SW 1271 (cell line): Measurements from ENCODE around the gene CNTNAP2.

Source experiments
- DNase-seq, 2 experiments: peaks; one replicate each; lab custom pipeline; 2025; lab: John Stamatoyannopoulos, UW

Gene CNTNAP2

DNA sequence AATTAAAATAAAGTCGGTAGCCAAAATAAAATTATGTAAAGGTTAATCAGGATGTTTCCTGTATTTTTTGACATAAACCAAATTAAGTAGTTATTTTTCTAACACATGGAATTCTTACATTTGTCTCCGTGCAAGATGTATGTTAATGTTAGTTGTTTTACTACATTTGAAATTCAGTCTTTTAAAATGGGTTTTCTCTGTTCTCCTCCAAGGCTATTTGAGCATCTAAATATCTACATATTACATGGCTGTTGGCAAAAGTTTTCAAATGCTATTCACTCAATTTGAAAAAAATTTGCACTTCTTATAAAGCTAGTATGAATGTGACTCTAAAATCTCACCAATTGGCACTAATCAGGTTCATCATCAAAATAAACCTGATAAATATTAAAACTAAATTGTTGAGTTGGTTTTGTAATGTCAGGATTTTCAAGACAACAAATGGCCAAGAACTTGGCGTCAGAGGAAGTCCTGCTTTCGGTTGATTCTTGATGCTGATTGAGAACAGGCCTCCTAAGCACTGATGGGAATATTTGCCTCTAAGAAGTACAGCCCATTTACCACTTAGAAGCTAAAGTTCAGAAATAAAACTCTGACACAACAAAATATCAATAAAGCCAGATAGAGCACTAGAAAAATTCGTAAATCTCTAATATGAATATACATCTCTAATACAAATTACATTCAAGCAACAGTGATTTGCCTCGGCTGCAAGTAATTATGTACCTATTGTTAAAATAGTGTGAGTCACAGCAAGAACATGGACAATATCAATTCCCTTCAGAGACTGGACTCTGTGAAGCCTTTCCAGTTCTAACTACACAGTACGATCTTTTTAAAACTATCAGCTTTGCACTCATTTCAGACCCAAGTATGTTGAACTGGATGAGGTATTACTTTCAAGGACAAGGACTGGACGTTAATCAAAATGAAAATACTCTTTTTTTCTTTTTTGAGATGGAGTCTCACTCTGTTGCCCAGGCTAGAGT, 1740.8 kb downstream of the CNTNAP2 start:
- DNase-seq = no peak

DNA sequence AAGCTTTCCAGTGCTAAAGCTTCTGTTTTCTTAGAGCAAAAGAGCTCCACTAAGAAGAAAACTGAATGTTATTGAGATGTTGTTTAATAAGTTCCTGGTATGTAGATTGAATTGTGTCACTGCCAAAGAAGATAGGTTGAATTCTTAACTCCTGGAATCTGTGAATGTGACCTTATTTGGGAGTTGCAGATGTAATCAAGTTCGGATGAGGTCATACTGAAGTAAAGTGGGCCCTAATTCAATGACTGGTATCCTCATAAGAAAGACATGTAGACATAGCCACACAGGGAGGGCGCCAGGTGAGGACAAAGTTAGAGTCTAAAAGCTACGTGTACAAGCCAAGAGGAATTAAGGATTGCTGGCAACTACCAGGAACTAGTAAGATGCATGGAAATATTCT, 1741.8 kb downstream of the CNTNAP2 start:
- DNase-seq = no peak

DNA sequence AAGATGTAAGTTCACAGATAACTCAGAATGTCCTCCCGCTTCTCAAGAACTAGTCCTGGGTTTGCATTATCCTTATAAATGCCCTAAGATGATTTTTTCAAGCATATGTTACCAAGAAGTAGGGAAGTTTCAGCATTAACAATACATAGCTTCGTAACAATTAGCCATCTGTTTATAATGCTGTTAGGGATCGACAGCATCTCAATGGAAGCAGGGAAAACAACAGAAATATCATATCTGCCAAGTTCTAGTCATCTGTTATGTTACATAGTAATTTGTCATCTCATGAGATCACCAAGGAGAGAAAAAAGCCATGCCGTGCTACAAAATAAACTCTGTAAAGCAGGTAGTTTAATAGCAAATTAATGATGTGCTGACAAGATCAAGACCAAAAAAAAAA, 1742.4 kb downstream of the CNTNAP2 start:
- no peak for DNase-seq

DNA sequence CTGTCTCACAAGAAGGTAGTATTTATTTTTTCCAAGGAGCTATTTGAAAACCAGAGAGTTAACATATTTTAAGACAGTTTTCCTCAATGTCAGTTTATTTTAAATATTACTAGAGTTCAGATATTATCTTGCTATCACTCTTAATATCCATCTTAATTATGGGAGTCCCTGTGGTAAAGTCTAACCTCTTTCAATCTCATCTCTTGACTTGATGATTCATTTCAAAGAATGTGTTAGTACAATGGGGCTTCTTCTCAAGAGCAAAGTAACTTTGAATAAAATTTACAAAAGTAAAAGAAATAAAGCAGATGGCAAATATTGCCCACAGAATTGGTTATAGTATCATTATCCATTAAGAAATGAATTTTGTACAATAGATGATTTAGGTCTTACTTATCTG, 1742.9 kb downstream of the CNTNAP2 start:
- DNase-seq = no peak

DNA sequence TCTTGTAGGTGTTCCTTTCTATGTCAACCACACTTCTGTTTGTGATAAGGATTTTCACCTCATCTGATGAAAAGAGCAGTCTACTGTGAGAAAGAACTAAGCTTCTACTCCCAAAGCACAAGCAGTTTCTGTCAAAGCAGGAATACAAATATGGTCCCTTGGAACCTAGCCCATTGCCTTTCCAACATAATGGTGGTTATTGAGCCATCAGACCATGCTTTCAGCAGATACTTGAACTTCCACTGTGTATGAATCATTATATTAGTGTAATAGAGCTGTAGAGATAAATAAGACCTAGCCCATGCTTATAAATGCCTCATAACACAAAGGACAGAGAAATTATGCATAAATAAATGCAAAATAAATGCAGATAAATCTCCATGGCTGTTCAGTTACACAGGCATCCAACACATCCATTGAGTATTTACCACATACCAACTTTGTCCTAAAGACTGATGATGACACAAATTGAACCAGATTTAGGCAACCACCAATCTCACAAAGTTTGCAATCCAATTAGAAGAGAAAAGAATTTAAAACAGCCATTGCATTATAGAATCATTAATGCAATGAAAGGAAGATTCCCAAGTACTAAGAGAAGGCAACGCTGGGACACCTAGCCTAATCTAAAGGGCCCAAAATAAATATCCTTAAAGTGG, 1744.6 kb downstream of the CNTNAP2 start:
- no peak for DNase-seq

DNA sequence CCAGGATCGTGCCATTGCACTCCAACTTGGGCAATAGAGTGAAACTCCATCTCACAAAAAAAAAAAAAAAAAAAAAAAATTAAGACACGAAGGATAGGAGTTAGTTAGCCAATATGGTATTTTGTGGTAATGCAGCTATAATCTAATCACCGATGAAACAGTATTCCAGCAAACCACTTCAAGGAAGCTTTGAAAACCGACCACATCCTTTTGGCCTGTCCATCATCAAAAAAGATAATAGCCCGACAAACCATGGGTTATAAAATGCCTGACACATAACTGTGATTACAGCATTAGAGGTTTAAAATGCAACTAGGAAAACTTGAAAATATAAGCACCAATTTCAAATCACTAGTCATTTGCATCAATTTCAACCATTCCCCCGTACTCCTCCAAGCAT, 1745.3 kb downstream of the CNTNAP2 start:
- DNase-seq = no peak

DNA sequence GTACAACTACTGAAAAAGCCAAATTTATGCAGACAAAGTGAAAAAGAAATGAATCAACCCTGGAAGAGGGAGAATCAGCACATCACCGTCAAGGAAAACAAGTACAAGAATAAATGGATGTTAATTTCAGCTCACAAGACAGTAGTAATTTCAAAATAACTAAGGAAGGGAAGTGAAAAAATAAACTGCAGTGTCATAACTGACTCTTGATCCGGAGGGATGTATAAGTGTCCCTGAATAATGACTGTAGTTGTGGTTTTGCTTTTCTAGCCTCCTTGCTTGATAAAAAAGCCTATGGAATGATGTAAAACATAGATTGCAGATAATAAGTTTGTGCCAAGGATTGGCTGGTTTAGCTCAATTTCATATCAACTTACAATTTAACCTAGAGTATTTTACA, 1752.9 kb downstream of the CNTNAP2 start:
- no peak for DNase-seq

DNA sequence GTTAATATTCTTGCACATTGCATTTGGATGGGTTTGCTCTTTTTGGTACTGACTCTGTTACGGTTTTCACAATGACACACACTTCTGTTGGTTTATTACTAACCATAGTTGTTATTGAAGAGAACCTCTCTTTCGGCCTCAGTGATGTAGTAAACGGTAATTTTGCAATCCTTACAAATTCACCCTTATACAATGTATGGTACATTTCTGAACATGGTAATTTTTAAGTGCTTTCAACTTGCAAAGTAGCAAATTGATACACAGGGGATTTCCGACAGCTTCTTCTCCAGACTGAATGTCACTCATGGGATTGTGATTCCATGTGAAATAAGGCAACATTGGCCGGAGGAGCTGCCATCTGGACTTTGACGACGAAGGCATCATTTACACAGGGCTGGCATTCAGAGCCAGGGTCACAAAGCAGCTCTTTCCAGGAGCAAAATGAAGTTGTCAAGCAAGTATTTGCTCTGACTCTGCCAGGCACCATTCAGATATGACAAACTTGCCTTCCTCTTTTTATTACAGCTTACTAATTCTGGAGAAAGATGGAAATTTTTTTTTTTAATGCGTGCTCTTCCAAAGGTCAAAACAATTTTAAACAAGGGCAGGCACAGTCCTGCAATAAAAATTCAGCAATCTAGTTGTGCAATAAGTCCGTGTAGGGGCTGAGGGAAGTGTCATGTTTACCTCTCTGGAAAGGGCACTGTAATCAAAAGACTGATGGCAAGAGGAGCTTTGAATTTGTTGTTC, 1762.5 kb downstream of the CNTNAP2 start:
- DNase-seq = no peak

DNA sequence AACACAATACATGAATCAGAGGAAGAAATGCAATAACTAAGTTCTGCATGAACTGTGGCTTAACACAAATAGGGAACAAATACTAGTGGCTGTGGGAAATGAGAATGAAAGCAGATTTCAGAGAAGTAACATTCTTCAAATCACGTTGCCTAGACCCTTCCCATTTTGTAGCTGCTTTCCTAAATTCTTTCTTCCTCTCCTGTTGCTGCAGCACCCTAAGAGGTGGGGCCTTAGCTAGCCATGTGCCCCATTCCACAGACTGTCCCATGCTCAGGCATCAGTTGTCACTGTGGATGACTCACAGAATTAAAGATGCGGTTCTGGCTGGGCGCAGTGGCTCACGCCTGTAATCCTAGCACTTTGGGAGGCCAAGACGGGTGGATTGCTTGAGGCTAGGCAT, 1769.3 kb downstream of the CNTNAP2 start:
- no peak for DNase-seq

DNA sequence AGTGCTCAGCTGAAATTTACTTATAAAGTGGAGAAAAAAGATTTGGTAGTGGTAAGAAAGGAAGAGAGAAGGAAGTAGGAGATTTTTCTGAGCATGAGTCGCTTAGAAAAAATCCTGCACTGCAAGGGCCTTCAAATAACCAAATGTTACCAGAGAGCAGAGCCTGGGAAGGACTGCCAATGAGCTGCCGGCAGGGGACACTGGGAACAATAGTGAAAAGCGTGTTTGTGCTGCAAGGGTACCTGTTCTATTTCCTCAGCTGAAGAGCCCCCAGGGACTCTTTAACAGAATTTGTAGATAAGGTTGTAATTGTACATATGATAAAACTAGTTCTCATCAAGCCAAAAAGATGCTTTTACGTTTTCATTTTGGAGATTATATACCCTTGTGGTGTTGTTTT, 1777.7 kb downstream of the CNTNAP2 start:
- DNase-seq = no peak

DNA sequence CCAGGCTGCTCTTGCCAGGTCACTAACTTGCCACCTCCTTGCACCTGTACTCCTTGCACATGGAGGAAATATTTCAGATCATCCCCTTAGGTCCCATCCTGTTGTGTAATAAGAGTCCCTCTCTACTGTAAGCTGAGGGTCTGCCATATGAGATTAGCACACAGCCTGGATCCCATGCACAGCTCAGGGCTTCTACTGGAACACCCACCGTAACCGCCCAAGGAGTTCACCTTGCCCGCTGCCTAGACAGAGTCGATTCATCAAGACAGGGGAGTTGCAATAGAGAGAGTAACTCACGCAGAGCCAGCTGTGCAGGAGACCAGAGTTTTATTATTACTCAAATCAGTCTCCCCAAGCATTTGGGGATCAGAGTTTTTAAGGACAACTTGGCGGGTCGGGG, 1779.5 kb downstream of the CNTNAP2 start:
- DNase-seq = no peak

DNA sequence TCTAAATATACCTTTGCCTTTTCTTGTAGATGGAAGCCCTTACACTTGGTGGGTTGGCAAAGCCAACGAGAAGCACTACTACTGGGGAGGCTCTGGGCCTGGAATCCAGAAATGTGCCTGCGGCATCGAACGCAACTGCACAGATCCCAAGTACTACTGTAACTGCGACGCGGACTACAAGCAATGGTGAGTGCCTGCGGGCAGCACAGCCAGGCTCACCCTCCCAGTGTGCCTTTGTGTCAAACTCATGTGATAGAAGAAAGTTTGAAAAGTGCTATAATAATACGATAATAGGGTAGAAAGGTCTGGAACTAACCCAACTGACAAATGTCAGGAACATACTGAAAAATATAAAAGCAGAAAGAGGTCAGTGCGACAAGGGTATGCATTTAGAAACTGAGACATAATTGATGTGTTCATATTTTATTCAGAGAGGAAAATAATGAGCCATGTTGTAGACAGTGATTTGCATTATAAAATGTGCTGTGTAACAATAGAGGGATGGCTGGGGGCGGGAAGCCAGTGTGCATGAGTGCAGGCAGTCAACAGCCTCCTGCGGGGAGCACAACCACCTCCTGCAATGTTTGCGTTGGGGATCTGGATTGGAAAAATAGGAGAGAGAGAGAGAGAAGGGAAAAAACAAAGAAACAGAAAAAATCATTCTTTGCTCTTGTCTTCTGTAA, 1787.1 kb downstream of the CNTNAP2 start:
- DNase-seq = no peak

DNA sequence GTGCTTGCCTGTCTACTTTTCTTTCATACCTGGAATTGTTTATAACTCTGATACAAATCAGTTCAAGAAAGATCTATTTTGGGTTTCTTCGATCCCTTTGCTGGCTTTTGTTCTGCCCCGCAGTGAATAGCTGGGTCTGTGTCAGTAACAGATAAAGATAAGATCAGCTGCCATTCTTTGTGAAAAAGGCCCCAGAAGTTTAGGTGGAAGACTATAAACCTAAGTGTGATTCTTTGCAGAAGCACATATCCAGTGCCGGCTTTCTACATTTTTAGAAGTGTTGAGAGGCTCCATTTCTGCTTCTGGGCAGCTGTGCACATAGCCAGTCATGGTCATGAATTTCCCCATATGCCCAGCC, 1787.6 kb downstream of the CNTNAP2 start:
- no peak for DNase-seq

DNA sequence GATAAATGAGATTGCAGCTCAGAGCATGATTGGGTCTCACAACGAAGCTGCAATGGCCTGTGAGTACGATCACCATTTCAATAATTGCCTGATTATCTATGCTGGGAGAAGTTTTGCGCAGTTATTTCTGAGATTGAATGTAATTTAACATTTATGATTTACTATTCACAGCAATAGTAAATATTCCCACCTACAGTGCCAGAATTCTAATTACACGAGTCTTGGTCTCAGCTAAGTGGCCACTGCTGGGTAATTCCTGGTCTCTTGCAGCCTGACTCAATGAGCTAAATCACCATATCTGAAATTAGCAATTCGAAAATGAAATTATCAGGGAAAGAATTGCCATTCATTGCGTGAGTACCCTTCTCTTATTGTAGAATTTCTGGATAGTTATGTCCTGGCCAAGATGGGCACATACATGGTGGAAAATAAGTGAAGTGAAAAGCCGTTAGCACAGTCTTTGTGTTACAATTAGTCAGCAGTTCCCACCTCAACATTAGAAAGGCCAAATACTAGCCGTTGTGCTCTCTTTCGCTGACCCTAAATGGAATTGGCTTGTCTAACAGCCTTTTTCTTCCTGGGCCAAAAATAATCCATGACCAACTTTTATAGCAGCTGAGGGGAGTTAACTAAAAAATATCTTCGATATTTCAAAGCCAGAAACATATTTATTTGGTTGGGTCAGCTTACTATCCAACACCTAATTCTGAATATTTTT, 1793.0 kb downstream of the CNTNAP2 start:
- no peak for DNase-seq

DNA sequence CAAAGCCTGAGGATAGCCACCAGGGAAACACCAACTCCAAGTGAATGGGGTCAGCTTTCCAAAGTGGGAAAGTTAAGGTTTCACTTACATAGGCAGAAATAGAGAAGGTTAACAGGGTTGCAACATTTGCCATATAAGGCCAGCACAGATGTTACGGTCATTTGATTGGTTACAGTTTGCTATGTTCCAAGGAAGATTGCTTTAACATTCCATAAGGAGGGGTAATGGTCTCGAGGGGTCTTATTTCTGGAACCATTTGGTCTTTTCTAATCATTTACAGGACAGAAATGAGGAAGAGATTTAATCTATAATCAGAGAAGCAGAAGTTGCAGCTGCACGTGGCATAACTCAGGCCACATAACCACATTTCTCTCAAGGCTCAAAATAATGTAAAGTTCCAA, 1794.6 kb downstream of the CNTNAP2 start:
- no peak for DNase-seq

DNA sequence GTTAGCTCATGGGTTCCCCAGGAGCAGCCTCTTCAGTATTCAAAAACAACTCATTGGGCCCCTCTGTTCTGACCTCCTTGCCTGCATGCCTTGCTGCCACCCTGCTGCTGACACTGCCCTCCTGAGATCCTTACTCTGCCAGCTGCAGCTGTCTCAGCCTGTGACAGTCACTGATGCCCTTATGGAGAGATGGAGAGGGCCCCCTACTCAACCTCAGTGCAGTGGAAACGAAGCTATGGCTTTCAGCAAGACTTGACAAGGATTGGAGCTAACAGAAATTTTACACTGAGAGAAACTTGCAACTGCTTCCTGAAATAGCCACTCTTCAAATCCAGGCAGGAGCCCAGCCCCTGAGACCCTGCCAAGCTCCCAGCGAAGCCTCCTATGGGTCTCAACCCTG, 1795.7 kb downstream of the CNTNAP2 start:
- no peak for DNase-seq

DNA sequence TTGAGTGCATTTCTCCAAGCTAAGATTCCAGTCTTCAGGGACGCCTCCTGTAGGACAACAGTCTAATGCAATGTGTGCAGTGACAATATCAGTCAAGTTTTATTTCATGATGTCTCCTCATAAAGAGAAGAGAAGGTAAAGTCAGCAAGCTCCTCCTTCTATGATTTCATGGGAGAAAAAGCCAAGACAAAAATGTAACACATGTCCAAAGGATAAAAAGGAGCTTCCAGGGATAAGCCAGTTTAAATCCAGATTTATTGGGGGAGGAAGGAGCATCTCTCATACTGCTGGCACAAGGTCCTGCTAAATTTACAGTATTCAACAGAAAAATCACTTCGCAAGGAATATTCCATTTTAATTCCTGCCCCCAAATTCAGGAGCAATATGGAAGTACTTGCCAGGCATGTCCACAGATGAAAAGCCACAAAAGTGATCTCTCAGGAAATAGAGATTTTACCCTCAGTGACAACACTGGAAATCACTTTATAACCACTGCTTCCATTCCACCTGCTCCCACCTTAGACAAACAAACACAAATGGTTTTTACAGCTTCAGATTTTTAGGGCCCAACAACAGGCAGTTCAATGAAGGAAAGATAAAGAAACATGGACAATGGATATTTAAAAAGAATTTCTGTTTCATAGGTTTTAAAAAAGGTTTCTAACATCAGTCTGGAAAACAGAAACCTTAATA, 1796.5 kb downstream of the CNTNAP2 start:
- no peak for DNase-seq

DNA sequence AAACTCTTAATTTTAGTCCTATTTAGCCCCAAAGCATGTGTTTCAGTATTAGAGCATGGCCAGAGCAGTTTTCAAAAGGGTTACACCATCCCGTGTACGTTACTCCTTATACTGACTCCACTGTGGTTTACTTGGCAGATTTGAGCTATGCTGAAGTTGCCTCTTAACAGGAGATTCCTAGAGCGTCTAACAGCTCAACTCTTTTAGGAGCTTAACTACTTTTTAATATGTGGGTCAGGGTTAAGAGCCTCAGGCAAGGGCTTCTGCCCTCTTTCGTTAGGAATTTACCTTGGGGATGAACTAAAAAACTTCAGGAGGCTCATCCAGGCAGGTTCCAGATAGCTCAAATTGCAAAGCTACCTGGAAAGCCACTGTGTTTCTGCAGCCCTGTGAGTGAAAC, 1799.2 kb downstream of the CNTNAP2 start:
- no peak for DNase-seq

DNA sequence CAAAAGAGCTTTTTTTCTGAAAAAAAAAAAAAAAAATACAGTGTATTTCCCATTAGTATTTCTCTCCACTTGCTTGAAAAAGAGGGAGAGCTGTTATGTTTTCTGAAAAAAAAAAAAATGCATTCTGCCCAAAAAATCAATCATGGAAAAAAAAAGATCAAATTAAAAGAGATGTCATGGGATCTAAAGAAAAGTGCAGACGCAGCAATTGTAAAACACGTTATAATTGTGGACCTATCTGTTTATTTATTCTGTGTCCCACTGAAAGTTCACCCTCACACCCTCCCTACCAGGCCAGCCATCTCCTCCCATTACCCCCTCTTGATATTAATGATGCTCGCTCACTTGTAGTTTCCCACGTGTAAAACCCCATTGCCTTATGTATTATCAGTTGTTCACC, 1800.0 kb downstream of the CNTNAP2 start:
- no peak for DNase-seq

DNA sequence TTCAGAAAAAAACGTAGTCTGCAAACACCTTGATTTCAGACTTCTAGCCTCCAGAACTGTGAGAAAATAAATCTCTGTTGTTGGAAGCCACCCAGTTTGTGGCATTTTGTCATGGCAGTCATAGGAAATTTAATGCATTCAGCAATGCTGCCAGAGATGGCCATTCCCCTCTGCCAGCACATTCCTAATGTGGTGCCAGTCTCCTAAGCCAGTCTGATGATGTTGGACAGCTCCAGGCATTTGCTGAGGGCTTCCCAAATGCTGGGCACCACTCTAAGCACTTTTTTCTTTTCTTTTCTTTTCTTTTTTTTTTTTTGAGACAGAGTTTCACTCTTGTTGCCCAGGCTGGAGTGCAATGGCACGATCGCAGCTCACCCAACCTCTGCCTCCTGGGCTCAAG, 1807.2 kb downstream of the CNTNAP2 start:
- no peak for DNase-seq

DNA sequence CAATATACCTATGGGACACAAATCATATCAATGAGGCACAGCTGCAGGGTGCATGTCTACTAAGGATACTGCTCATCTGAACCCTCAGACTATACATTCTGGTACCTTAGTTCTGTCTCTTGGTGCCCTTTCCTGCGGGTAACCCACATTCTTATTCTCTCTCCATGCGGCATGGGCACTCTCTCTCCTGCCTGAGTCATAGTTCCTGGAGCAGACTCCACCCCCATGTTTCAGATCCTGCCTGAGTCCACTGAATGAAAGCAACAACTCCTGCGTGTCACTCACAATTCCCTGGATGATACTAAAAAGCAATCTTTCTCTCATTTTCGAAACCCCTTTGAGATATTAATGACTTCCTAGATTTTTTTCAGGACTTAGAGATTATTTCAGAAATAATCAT, 1820.8 kb downstream of the CNTNAP2 start:
- no peak for DNase-seq
